Suppressor macrophage treated with lipopolysaccharide for 1 hour (primary cell): ENCODE measurements around the gene CHRD.

Source experiments
- DNase-seq, 3 donors: peaks; one replicate each; pipeline ENCODE4 v3.0.0-alpha.2; 2020 to 2022

Gene CHRD

DNA sequence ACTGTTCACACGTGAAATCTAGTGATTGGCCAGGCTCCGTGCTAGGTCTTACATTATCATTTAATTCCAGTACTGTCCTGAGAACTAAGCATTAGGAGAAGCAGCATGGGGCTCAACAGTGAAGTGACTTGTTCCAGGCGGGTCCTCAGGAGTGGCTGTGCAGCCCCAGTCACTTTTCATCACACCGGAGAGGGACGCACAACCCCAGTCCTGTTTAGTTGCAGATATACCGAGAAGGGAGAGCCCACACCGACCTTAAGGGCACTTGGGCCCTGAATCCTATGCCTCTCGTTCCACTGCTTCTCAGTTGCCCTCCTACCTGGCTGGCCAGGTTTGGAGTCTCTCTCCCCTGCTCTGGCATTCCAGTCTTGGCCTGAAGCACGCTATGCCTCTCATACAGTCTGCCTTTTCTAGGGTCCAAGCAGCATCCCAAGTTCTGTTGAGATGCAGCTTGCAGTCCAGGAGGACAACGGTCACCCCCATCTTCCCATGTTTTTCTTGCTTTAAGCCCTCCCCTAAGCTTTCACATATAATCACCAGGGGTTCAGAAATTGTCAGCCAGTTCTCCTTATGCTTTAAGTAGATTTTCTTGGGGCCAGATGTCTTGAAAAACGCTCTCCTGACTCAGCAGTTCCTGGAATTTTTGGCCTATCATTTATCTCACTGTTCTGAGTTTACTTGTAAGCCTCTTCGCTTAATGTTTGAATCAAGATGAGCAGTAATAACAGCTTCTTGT, 32.4 kb upstream of the CHRD start:
- DNase-seq: no peak

DNA sequence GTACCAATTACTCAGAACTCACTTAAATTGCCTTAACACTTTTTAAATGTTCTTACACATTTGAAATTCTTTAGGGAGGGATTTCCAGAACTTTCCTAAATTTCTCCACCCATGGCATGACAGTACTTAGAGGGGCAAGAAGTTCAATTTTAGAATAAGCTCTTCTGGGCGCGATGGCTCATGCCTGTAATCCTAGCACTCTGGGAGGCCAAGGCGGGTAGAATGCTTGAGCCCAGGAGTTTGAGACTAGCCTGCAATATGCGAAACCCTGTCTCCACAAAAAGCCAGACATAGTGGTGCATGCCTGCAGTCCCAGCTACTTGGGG, 31.8 kb upstream of the CHRD start:
- DNase-seq: no peak

DNA sequence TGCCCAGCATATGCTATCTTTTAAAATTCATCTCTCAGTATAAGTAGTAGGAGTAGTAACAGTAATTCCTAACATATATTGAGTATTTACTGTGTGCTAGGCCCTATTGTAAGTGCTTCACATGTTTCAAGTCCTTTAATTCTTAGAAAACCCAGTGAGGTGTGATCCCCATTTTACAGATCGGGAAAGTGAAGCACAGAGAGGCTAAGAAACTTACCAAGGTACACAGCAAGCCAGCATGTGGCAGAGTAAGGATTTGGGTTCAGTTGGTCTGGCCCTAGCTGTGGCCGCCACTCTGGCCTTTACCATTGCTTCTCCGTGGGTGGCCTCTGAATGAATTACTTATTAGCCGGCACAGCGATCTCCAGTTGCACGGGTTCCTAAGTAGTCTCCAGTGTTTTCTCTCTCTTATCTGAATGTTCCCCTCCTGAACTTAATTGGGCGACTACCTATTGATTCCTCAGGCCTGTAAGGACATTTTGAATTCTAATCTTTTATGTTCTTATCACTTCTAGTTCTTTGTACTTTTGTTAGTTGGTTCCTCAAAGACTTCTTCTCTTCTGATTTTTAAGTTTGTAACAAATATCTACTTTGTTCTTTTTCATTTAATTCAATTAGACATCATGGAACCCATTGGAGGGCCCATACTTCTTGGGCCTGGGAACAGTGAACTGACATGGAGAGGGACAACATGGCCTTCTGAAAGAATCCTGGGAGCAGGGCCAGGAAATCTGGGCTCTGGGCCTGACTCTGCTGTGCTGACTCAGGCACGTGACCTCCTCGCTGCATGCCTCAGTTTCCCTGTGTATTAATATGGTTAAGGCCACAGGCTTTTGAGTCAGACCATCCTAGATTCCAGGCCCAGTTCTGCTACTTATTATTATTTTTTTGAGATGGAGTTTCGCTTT, 30.0 kb upstream of the CHRD start:
- DNase-seq: no peak

DNA sequence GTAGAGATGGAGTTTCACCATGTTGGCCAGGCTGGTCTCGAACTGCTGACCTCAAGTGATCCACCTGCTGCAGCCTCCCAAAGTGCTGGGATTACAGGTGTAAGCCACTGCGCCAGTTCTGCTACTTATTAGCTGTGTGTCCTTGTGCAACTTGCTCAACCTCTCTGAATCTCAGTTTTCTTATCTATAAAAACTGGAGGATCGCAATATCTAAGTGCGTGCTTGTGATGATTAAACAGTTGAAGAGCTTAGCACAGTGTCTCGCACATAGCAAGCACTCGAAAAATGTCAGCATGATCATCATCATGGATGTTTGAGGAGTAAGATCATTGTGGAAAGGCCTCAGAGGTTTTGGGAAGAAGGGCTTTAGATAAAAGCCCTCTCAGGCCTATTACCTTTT, 29.2 kb upstream of the CHRD start:
- DNase-seq: no peak

DNA sequence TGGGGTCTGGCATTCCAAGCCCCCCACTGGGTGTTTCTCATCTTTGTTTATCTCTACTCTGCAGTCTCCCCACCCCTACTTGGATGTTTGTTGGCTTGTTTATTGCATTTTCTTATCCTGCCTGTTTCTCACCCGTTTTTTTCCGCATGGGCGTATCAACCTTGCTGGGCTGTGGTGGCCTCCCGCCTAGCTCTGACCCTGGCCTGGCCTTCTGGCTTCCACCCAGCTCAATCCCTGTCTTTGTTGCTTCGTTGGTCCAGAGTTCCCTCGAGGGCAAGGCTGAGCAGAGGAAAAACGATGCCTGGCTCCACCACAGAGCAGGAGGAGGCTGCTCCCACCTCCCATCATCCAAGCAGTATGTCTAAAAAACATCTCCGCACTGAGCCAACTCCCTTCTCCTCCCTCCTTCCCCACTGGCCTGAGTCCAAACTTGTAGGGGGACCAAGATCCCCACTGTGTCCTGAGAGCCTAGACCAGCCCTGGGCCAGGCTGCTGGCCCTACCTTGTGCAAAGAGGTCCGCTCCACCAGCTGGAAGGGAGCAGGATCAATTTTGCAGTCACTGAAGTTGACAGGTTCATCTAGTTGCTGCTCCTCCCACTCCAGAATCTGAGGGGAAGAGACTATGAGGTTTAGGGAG, 28.2 kb upstream of the CHRD start:
- no peak for DNase-seq

DNA sequence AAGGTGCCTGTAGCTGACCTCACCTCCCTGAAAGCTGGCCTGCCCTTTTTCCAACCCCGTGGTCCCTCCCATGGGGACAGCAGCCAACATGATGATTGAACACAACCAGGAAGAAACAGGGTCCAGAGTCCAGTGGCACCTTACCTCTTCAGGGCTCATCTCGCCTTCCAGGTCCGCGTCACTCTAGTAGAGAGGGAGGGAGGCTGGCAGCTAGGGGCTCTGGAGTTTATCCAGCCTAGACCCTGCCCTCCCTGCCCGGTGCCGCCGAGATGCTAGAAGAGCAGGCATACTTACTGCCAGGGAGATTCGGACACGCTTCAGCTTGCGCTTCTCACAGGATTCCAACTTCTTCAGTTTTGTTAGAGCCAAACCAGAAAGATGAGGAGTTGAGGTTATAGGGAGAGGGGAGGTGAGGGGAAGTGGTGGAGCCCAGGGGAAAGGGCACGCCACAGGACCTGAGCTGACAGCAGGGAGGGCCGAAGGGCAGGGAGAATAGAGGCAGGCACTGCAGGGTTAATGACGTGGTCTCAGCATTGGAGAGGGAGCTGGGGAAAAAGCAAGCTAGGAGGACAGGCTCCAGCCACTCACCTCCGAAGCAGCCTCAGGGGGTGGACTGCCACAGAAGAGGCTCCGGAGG, 27.6 kb upstream of the CHRD start:
- no peak for DNase-seq

DNA sequence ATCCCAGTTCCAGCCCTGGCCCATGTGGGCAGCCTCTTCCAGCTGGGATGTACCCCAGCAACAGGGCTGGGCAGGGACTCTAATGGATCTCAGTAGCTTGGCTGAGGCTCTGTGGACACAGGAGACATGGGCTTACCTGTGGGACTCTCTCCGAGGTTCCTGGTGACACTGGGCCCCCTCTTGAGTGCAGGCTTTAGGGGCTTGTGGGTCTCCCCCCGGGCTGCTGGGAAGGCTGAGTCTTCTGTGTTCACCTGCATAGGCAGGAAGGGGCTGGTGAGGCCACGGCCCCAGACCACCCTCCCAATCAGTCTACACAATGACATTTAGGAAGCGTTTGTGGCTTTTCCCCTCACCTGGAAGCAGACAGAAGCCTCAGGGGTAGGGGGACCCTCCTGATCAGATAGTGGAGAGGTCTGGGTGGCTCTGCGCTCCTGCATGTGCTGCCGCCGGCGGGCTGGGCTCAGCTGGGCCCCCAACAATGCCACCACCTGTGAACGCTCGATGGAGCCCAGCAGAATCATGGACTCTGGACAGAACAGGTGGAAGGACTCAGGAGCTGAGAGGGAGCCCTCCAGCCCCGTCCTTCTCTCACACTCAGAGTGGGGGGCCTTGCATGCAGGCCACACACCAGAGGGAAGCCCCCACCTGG, 26.8 kb upstream of the CHRD start:
- no peak for DNase-seq

DNA sequence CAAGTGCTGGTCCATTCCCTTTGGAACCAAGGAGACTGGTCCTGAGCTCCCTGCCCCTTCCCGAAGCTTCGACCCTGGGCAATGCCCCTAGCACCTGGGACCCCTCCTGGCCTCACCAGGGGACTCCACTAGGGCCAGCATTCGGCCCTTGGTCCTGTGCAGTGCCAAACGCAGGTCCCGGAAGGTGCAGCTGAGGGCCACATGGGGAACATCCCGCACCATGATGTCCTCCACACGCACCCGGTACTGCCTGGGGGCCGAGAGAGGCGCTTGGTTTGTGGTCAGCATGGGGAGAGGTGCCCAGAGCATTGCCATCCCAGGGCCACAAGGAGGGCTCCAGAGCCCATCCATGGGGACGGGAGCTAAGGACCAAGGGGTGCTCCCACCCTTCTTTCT, 26.3 kb upstream of the CHRD start:
- DNase-seq: no peak

DNA sequence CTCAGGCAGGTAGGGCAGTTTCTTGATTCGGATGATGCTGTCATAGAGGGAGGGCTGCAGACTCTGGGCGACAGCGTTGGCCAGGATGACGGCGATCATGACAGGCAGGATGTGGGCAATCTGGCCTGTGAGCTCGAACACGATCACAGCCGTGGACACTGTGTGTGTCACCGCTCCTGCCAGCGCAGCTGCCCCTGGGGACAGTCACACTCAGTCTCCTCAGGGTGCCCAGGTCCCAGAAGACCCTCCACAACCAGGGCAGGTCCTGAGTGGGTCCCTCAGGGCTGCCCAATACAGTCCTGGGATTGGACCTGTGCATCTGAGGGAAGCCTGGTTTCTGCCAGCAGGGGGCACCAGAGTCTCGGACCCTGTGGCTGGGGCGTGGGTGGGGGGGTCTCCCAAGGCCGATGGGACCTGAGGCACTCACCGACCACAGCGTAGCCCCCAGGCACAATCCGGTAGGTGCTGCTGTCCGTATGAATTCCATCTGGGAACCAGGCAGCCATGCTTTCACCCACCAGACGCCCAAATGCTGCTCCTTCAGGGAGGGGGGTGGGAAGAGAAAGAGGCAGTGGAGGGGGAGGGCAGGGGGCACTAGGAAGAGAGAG, 25.6 kb upstream of the CHRD start:
- DNase-seq: peak; percentile 42 to 82 (median 67)

DNA sequence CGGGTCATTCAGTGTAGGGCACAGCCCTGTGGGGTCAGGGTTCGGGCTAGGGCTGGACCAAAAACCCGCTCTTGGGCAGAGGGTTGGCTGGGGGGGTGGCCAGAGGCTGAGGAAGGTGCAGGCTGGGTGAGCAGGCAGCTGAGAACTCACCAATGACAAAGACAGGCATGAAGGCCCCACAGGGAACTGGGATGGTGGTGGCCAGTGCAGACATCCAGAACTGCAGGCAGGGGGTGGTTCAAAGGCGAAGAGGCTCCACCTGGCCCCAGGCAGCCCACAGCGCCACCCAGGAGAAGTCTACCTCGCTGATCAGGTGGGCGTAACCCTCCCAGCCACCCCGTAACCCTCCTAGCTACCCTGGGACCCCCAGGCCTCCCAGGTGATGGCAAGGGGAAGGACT, 25.1 kb upstream of the CHRD start:
- no peak for DNase-seq

DNA sequence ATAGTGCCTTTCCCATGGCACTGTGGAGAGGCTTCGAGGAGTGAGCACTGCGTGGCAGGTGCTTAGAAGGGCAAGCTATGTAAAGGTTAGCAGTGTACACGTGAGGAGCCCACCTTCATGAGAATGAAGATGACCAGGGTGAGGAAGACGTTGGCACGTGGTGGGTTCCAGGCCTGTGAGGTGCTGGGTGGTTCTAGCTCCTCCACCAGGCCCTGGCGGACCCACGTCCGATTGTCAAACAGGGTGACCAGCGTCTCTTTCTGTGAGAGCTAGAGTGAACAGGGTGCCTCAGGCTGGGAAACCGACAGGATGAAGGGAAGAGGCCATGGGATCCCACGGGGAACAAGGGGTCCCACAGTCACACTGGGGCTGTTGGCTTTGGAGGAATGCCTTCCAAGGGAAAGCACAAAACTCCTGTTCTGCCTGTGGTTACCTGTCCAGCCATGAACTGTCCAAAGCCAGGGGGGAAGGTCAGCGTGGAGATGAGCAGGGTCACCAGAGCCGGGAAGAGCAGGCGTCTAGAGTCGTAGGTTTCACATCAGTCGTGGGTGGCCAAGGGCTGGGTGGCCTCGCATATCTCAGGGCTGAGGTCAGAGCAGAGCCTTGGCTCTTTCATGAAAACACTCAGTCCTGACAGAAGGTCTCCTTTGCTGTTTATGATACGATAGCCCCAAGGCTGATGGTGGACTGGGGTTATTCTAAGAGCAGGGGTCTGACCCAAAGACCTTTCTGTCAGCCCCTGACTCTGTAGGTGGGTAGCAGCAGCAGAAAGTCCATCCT, 24.4 kb upstream of the CHRD start:
- DNase-seq: no peak

DNA sequence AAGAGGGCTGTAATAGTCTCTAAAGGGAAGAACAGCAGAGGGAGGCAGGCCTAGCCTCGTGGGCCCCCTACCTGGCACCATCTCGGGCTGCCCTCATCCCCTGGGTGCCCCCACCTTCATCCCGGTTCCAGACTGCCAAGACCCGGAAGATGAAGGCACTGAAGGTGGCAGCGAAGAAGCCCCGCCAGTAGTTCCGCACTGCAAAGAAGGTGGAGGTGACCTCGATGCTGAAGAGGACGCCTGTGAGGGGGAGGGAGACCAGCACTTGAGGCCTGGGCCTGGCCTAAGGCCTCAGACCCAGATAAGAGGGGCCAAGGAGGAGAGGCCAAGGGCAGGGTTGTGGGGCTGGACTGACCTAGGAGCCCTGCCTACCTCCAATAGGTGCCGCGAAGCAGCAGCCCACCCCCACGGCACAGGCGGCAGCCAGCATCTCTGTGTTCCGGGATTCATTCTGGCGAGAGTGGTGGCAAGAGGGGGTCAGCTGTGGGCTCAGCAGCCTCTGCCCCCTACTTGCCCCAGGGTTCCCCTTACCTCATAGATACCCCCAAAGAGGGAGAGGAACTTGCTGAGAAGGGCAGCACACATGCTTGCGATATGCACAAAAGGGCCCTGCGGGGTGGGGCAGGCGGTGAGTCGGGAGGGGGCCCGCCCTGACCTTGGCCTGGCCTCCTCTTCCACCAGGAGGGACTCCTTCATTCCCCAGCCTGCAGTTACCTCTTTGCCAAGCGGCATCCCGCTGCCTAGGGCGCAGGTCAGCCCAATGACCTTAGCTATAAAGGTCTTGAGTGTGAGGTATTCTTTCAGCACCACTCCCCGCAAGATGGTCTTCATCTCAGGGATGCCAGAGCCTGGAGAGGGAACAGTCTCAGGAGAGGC, 22.4 kb upstream of the CHRD start:
- no peak for DNase-seq

DNA sequence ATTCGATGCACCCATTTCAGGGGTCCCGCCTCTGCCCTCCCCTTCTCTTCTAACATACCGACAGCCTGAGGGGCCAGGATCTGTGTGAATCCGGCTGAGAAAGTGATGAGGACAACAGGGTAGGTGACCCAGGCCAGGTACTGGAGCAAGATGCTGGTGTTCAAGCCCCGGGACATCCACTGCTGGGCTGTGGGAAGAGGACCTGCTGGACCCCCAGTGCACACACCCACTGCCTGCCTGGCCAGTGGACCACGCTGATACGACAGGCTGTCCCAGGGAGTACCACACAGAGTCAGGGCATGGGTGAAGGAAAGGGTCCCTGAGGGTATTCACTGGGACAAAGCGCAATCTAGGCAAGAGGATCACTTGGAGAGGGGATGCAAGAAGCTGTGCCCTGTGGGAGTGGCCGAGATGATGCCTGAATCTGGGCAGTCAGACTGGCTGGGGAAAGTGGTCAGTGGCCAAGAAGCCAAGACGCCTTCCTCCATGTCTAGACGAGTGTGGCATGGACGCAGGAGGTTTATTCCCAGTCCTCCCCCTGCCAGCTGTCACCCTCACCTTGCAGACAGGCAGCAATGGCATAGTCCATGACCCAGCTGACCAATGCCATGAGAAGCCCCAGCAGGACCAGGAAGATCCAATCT, 21.6 kb upstream of the CHRD start:
- no peak for DNase-seq

DNA sequence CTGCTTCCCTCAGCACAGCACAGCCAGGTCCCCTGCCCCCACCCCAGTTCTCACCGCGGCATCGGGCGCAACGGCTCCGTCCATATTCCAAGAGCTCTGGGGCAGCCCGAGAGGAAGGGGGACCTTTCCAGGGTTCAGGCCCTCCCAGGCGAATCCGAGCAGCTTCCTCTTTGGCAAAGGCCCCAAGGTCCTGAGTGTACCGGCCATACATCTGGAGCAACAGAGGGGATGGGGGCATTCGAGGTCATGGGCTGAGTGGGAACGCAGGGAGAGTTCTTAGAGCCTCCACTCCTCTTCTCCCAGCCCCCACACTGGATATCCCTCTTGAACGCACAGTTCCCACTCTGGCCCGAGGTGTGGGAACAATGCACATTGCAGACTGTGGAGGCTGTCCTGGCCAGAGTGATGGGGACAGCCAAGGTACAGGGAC, 20.9 kb upstream of the CHRD start:
- no peak for DNase-seq

DNA sequence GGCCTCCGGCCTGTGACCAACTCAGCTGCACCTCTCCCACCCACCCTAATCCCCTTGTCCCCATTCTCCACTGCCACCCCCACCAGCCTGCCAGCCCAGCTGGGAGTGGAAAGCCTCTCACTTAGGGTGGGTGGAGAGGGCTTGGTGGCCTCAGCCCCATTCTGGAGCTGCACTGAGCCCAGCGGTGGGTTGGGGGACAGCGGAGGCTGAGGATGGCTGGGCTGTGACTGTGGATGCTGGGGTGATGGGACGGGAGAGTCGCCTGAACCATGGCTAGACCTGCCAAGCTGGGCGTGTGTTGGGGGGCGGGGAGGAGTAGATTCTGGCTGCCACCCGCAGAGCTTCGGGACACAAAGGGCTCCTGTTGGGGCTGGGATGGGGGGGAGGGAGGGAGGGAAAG, 20.2 kb upstream of the CHRD start:
- no peak for DNase-seq

DNA sequence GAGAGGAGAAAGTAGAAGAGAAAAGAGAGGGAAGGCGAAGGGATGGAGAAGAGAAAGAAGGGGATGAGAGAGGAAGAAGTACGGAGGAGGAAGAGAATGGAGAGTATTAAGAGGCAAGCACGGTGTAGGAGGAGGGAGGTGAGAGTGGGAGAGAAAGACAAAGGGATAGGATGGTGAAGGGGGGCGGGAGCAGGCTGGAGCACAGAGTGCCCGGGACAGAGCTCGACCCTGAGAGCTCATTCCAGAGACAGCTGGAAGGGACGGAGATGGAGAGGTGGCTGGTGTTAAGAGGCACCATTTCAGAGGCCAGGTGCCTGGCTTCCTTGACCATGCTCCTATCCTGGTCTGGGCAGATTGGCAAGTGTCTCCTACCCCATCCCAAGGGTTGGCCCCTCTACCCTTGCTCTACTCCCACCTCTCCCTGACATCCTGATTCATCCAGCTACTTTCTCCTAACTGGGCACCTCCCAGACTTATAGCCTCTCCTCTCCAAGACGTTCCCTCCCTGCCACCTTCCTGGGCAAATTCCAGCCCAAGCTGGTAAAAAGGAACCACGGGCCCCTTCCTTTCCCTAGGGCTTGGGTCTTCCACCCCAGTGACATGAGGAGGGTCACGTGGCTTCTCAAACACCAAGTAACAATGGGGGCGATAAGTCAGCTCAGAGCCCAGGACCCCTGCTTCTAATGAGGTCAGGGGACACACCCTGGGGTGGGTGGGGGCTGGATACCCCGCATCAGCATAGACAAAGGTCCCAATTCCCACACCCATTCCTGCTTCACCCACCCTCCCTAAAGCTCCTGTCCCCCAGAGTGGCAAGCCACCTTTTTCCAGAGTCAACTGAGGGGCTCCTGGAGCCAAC, 19.6 kb upstream of the CHRD start:
- no peak for DNase-seq

DNA sequence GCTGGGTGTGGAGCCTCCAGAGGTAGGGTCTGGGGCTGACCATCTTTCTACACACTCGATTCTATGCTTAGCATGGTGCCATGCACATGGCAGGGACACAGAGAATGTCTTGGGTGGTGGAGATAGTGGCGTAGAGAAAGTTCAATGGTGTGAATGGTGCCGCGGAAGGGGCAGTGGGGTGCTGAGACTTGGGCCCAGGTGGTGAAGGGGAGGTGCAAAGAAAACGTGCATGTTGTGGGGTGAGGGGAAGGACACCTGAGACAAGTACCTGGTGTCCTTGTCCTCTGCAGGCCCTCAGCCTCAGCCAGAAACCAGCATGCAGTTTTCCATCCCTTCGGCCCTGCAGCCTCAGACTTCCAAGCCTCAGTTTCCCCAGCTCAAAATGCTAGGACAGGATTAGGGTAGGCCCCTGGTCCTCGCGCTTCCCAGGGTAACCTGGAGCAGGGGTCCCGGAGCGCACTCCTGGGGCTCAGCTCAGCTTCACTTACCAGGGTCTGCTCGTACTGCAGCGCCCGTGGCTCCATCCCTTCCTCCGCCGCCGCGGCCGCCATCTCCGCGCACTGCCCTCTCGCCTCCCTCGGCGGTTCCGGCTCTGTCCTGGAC, 18.8 kb upstream of the CHRD start:
- DNase-seq: no peak

DNA sequence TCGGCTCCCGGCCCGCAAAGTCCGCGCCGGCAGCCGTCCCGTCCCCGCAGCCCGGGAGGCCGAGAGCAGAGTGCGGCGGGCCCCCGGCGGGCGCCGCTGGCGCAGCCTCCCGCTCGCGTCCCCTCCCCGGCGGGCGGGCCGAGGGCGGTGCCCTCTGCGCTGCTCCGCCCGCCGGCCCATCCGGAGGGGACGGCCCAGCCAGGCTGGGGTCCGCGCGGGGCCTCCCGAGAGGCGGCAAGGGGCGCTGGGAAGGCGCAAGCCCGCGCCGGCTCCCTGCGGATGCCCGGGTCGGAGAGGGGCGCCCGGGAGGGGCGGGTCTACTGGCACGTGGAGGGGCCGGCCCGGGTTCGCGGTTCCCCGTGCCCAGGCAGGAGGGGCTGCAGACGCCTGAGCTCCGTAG, 18.3 kb upstream of the CHRD start, which contains the start of the genes CLCN2 and POLR2H:
TSS of gene CLCN2 (minus strand) at position 74 of the 400 bp plus-strand sequence. CDS start 126 bp downstream, outside the sequence.
TSS of gene POLR2H (plus strand) at position 179 of the 400 bp plus-strand sequence. CDS start 1,783 bp downstream, outside the sequence.
- peak; percentile 55 to 86 (median 66) for DNase-seq
